Ishikawa (cell line): ENCODE results near the gene FAM53B.

Source experiments
- CEBPB ChIP-seq: IDR thresholded peaks from 2 replicates; pipeline ENCODE4 v1.6.1; 2012
- CREB1 ChIP-seq: IDR thresholded peaks from 2 replicates; pipeline ENCODE4 v1.6.1; 2012; ENCODE audit warnings: low read depth
- EGR1 ChIP-seq: IDR thresholded peaks from 2 replicates; pipeline ENCODE4 v1.6.1; 2012
- EP300 ChIP-seq: IDR thresholded peaks from 2 replicates; pipeline ENCODE4 v1.6.1; 2012; ENCODE audit warnings: borderline replicate concordance
- FOXM1 ChIP-seq: IDR thresholded peaks from 2 replicates; pipeline ENCODE4 v1.6.1; 2012; ENCODE audit warnings: low read depth, borderline replicate concordance
- NFIC ChIP-seq: IDR thresholded peaks from 2 replicates; pipeline ENCODE4 v1.6.1; 2012
- RAD21 ChIP-seq: IDR thresholded peaks from 2 replicates; pipeline ENCODE4 v1.6.1; 2012; ENCODE audit warnings: low read depth
- REST ChIP-seq: IDR thresholded peaks from 2 replicates; pipeline ENCODE4 v1.6.1; 2012; ENCODE audit warnings: low read depth, mild to moderate bottlenecking
- TAF1 ChIP-seq: IDR thresholded peaks from 2 replicates; pipeline ENCODE4 v1.6.1; 2012; ENCODE audit warnings: low read depth, mild to moderate bottlenecking
- TCF12 ChIP-seq: IDR thresholded peaks from 2 replicates; pipeline ENCODE4 v1.6.1; 2012; ENCODE audit warnings: low read depth
- TEAD4 ChIP-seq: IDR thresholded peaks from 2 replicates; pipeline ENCODE4 v1.6.1; 2012
- YY1 ChIP-seq: IDR thresholded peaks from 2 replicates; pipeline ENCODE4 v1.6.1; 2012; ENCODE audit warnings: low read depth
- ZBTB7A ChIP-seq: IDR thresholded peaks from 2 replicates; pipeline ENCODE4 v1.6.1; 2012; ENCODE audit warnings: low read depth
- TF ChIP-seq, protein P1 (sequence below): IDR thresholded peaks from 2 replicates; pipeline ENCODE4 v1.6.1; 2012
- TF ChIP-seq, protein P2 (sequence below): IDR thresholded peaks from 2 replicates; pipeline ENCODE4 v1.6.1; 2012

Gene FAM53B

DNA sequence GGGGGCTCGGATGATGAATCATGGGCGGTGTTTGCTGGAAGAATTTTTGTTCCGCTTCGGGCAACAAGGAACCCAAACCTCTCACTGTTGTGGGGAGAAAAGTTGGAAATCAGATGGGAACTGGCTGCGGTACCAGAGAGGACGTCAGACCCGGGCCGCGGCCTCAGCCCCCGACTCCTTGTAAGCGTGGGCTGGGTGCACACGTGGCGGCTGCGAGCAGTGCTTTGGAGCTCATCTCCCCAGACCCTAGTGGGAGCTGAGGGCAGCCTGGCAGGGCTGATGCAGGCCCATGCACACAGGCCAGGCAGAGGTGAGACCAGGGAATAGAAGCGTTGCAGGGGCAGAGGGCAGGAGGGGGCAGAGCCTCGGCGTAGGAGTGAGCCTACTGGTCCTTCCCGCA is 136.5 kb downstream of the FAM53B start:
- TF ChIP-seq CEBPB (no peak), FOXM1 (no peak), REST (no peak), CREB1 (no peak), EP300 (no peak), ZBTB7A (no peak), TAF1 (no peak), RAD21 (no peak), EGR1 (no peak), YY1 (no peak), TCF12 (no peak), TEAD4 (no peak), NFIC (no peak)
- TF ChIP-seq, protein P1, sequence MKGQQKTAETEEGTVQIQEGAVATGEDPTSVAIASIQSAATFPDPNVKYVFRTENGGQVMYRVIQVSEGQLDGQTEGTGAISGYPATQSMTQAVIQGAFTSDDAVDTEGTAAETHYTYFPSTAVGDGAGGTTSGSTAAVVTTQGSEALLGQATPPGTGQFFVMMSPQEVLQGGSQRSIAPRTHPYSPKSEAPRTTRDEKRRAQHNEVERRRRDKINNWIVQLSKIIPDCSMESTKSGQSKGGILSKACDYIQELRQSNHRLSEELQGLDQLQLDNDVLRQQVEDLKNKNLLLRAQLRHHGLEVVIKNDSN: no peak
- TF ChIP-seq, protein P2, sequence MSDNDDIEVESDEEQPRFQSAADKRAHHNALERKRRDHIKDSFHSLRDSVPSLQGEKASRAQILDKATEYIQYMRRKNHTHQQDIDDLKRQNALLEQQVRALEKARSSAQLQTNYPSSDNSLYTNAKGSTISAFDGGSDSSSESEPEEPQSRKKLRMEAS: no peak

DNA sequence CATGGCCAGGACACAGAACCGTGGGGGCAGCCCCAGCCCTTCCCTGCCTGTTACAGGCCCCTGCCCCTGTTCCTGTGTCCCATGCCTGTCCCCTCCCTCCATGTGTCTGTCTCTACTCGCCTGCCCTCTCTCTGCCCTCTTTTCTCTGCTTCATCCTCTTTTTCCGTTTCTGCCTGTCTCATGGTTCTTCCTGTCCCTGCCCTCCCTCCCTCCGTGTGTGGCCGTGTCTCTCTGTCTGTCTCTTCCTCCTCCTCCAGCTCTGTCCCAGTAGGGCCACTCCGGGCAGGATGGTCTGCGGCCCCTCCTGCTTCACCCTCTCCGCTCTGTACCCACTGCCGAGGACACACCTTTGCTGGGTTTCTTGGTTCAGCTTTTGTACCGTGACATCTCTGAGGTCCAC is 137.4 kb downstream of the FAM53B start:
- TF ChIP-seq CREB1: no peak
- TF ChIP-seq YY1: no peak
- no peak for TF ChIP-seq FOXM1
- TF ChIP-seq, protein P2: no peak
- TF ChIP-seq TAF1: no peak
- TF ChIP-seq TCF12: no peak
- TF ChIP-seq EGR1: no peak
- TF ChIP-seq EP300: no peak
- TF ChIP-seq, protein P1: no peak
- TF ChIP-seq TEAD4: no peak
- TF ChIP-seq ZBTB7A: no peak
- TF ChIP-seq RAD21: no peak
- no peak for TF ChIP-seq CEBPB

DNA sequence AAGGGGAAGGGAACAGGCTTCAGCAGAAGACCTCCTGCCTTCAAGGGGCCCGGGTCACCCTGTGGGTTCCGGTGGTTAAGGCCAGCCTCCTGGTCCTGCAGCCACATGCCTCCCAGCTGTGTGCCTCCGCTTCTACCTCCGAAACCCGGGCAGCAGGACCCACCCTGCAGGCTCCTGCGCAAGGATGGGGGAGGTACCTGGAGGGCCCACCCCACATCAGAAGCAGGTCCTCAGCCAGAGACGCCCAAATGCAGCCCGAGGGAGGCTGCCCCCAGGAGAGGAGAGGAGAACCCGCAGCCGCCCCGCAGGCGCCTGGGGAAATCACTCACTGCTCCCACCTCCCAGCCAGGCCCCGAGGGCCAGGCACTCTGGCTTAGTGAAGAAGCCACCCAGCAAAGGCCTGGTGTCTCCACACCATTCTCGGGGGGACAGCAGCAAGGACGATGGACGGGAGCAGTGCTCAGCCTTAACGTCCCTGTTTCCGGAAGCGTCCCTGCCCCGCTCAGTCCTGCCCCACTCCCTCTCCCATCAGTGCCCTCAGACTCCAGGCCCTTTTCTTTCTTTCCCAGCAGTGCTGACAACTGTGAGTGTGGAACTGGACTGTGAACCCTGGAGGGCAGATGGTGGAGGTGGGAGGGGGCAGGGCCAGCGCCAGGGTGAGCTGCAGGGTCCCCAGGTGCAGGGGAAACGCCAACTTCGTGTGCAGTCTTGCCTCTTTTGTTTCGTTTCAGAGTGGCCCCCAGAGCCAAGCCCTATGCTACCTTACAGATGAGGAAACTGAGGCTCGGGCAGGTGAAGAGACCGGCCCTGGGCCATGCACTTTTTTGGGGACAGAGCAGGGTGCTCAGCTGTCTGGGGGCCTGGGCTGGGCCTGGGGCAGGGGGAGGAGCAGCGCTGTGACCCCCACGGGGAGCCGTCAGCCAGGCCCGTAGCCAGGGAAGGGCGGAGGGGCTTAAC is 138.0 kb downstream of the FAM53B start:
- no peak for TF ChIP-seq YY1
- TF ChIP-seq CREB1: no peak
- no peak for TF ChIP-seq TCF12
- no peak for TF ChIP-seq EGR1
- TF ChIP-seq CEBPB: no peak
- no peak for TF ChIP-seq RAD21
- no peak for TF ChIP-seq TAF1

- TF ChIP-seq, protein P2: no peak
- TF ChIP-seq TAF1: no peak
- TF ChIP-seq EGR1: no peak
- no peak for TF ChIP-seq CREB1
Observed at GRCh38 chr10:124605481-124605855, 138.7 kb downstream of the FAM53B start.

DNA sequence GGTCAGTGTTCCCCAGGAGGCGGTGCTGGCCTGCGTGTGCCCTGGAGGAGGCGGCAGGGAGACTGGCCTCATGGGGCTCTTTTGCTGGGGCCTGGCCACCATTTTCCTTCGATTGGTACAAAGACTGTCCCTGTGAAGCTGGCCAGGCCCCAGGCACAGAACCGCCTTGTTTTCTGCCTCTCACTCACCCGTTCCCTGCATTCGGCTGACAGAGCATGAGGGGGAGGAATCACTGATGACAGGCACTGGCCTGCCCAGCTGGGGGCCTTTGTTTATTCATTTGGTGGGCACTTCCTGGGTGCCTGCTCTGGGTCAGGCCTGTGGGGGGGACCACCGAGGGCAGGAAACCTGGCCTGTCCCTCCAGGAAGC is 139.2 kb downstream of the FAM53B start:
- TF ChIP-seq REST (no peak), CREB1 (no peak), TCF12 (no peak), CEBPB (no peak), NFIC (no peak), ZBTB7A (no peak)
